ENCODE results near the gene ANKS3. TPM values are rescaled to one million over a fixed set of nuclear protein-coding genes. Genes with fewer than 3 reads are reported as not detected.

ANKS3 gene
- total RNA-seq, 5 donors from 2014 or later (not counting 1 experiment from before 2014, with no cell fraction given), result 24.2 to 37.1 (median 32.2) TPM

DNA sequence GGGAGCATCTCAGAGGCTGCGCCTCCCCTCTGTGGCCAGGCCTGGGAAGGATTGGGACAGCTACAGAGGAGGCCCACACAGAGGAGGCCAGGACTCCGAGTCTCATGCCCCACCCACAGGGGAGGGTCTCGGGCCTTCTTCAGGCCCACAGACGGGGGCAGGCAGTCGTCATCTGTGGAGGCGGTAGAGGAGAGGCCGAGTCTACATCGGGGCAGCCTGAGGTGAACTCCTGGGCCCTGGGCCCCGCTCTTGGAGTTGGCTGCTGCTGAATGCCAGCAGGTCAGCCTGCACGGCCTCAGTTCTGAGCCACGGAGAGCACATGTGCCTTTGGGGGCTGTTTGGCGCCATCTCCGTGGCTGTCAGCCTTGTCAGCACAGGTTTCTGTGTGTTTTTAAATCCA lies 48.8 kb downstream of the ANKS3 start:
- H3K36me3 Mint-ChIP-seq, result peaks cover 12% of the 10 kb centered on the region
- H3K9me3 Mint-ChIP-seq, result no peaks in the 10 kb centered on the region
- Histone ChIP-seq H3K27ac (ENCODE audit: low read length) (no peak overlapping the region), H3K9me3 (no peaks in the 10 kb centered on the region), H3K4me3 (ENCODE audit: control insufficient read depth in 1 of 2, extremely low read depth in 1 of 2, low read length in 1 of 2) (no peak overlapping the region), H3K27me3 (replicated peaks in 1 of 2; ENCODE audit: control insufficient read depth in 2 of 2, extremely low read depth in 1 of 2, insufficient read depth in 2 of 2, low read length in 1 of 2) (no peaks in the 10 kb centered on the region), H3K4me1 (ENCODE audit: control insufficient read depth in 1 of 2, extremely low read depth in 1 of 2, insufficient read depth in 2 of 2, low read length in 2 of 2) (peaks cover 0 to 24% of the 10 kb centered on the region in 2 experiments), H3K36me3 (ENCODE audit: control insufficient read depth in 2 of 2, extremely low read depth in 1 of 2, insufficient read depth in 1 of 2, low read length in 1 of 2) (peaks cover 13 to 52% of the 10 kb centered on the region in 2 donors)
- no peak overlapping the region for H3K4me3 Mint-ChIP-seq
- POLR2A ChIA-PET, result no interaction called here
- no peak overlapping the region for H3K27ac Mint-ChIP-seq
- ATAC-seq (replicated peaks in 1 of 4) (no peak), DNase-seq (no peak)
- peaks cover 2 to 8% (median 6%) of the 10 kb centered on the region in 3 donors for H3K4me1 Mint-ChIP-seq
- CTCF ChIA-PET, result no interaction called here
- 94% methylated on average over 10 of the region's 13 CpGs for WGBS (ENCODE audit: insufficient coverage)
- H3K27me3 Mint-ChIP-seq, result no peaks in the 10 kb centered on the region

DNA sequence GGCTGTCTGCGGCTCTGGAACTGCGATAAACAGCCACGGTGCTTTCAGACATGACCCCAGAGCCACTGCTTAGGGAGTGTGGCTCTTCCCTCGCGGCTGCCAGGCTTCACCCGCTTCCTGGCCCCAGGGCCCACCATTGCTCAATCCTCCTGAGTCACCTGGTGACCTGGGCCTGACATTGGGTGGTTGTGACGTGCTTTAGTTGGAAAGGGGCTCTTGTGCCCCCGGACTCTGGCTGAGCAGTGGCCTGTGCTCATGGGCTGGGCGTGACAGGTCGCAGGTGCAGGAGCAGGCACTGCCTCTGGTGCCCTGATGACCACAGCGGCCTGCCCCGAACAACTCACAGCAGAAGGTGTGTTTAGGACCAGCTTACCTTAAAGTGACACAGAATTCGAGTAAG lies 49.3 kb downstream of the ANKS3 start:
- Mint-ChIP-seq H3K27me3 (no peaks in the 10 kb centered on the region), H3K4me3 (no peak overlapping the region), H3K27ac (no peak overlapping the region), H3K4me1 (peaks cover 2 to 8% (median 6%) of the 10 kb centered on the region in 3 donors), H3K36me3 (peaks cover 12% of the 10 kb centered on the region), H3K9me3 (no peaks in the 10 kb centered on the region)
- POLR2A ChIA-PET, result no interaction called here
- H3K27ac ChIP-seq (ENCODE audit: low read length), result no peak overlapping the region
- ATAC-seq (replicated peaks in 1 of 4), result no peak
- peaks cover 0 to 24% of the 10 kb centered on the region in 2 experiments for H3K4me1 ChIP-seq (ENCODE audit: control insufficient read depth in 1 of 2, extremely low read depth in 1 of 2, insufficient read depth in 2 of 2, low read length in 2 of 2)
- CTCF ChIA-PET, result no interaction called here
- peaks cover 13 to 55% of the 10 kb centered on the region in 2 donors for H3K36me3 ChIP-seq (ENCODE audit: control insufficient read depth in 2 of 2, extremely low read depth in 1 of 2, insufficient read depth in 1 of 2, low read length in 1 of 2)
- no peak for DNase-seq
- 95% methylated on average over 13 of the region's 13 CpGs for WGBS (ENCODE audit: insufficient coverage)
- no peak overlapping the region for H3K4me3 ChIP-seq (ENCODE audit: control insufficient read depth in 1 of 2, extremely low read depth in 1 of 2, low read length in 1 of 2)
- no peaks in the 10 kb centered on the region for H3K9me3 ChIP-seq
- H3K27me3 ChIP-seq (replicated peaks in 1 of 2; ENCODE audit: control insufficient read depth in 2 of 2, extremely low read depth in 1 of 2, insufficient read depth in 2 of 2, low read length in 1 of 2), result no peaks in the 10 kb centered on the region

GRCh38 chr16:4684058-4684715 lies 49.9 kb downstream of the ANKS3 start:
- WGBS (ENCODE audit: insufficient coverage), result 96% methylated on average over 19 of the region's 23 CpGs
- ATAC-seq (replicated peaks in 1 of 4), result no peak
- H3K9me3 ChIP-seq, result no peaks in the 10 kb centered on the region
- DNase-seq, result no peak
- ChIA-PET CTCF (no interaction called here), POLR2A (no interaction called here)
- no peak overlapping the region for H3K4me3 Mint-ChIP-seq
- H3K36me3 Mint-ChIP-seq, result peaks cover 12% of the 10 kb centered on the region
- H3K9me3 Mint-ChIP-seq, result no peaks in the 10 kb centered on the region
- peaks cover 9 to 58% of the 10 kb centered on the region in 2 donors for H3K36me3 ChIP-seq (ENCODE audit: control insufficient read depth in 2 of 2, extremely low read depth in 1 of 2, insufficient read depth in 1 of 2, low read length in 1 of 2)
- H3K27ac ChIP-seq (ENCODE audit: low read length), result no peak overlapping the region
- no peak overlapping the region for H3K27ac Mint-ChIP-seq
- no peaks in the 10 kb centered on the region for H3K27me3 Mint-ChIP-seq
- no peaks in the 10 kb centered on the region for H3K27me3 ChIP-seq (replicated peaks in 1 of 2; ENCODE audit: control insufficient read depth in 2 of 2, extremely low read depth in 1 of 2, insufficient read depth in 2 of 2, low read length in 1 of 2)
- no peak overlapping the region for H3K4me3 ChIP-seq (ENCODE audit: control insufficient read depth in 1 of 2, extremely low read depth in 1 of 2, low read length in 1 of 2)
- peaks cover 0 to 24% of the 10 kb centered on the region in 2 experiments for H3K4me1 ChIP-seq (ENCODE audit: control insufficient read depth in 1 of 2, extremely low read depth in 1 of 2, insufficient read depth in 2 of 2, low read length in 2 of 2)
- peaks cover 2 to 8% (median 6%) of the 10 kb centered on the region in 3 donors for H3K4me1 Mint-ChIP-seq

DNA sequence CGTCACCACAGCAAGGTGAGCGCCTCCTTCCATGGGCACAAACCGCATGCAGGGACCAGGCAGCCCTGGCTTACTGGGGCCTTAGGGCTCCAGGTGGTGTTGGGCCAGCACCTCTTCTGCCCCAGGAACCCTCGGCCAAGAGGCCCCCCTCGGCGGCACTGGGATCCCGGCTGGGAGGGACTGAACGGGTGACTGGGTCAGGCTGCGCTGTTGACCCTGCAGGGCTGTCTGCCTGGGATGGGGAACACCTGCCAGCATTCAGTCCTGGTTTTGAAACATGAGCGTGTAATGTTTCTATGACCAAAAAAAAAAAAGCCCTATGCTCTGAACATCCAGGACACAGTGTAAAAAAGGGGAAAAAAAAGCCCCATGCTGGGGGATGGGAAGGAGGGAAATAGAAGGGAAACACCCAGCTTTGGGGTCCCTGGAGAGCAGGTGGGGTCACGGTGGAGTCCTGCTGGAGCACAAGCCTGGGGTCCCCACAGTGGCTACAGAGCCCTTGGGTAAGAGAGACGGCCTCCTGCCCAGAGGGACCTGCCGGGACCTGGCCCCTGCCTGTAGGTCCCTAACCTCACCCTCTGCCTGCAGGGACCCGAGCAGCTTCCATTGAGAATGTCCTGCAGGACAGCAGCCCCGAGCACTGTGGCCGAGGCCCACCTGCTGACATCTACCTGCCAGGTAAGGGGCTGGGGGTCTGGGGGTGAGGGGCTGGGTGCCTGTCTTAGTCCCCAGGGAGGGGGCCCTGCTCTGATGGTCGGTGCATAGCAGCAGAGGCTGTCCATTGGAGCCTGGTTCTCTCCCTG lies 50.6 kb downstream of the ANKS3 start:
- no peaks in the 10 kb centered on the region for H3K9me3 Mint-ChIP-seq
- peaks cover 12% of the 10 kb centered on the region for H3K36me3 Mint-ChIP-seq
- DNase-seq (no peak), ATAC-seq (replicated peaks in 1 of 4) (no peak)
- no peak overlapping the region for H3K27ac Mint-ChIP-seq
- Histone ChIP-seq H3K27me3 (replicated peaks in 1 of 2; ENCODE audit: control insufficient read depth in 2 of 2, extremely low read depth in 1 of 2, insufficient read depth in 2 of 2, low read length in 1 of 2) (no peaks in the 10 kb centered on the region), H3K36me3 (ENCODE audit: control insufficient read depth in 2 of 2, extremely low read depth in 1 of 2, insufficient read depth in 1 of 2, low read length in 1 of 2) (peaks cover 8 to 58% of the 10 kb centered on the region in 2 donors), H3K4me1 (ENCODE audit: control insufficient read depth in 1 of 2, extremely low read depth in 1 of 2, insufficient read depth in 2 of 2, low read length in 2 of 2) (peaks cover 0 to 24% of the 10 kb centered on the region in 2 experiments), H3K27ac (ENCODE audit: low read length) (no peak overlapping the region), H3K9me3 (no peaks in the 10 kb centered on the region), H3K4me3 (ENCODE audit: control insufficient read depth in 1 of 2, extremely low read depth in 1 of 2, low read length in 1 of 2) (no peak overlapping the region)
- H3K4me1 Mint-ChIP-seq, result peaks cover 2 to 11% (median 8%) of the 10 kb centered on the region in 3 donors
- ChIA-PET CTCF (no interaction called here), POLR2A (no interaction called here)
- H3K4me3 Mint-ChIP-seq, result no peak overlapping the region
- 96% methylated on average over 11 of the region's 17 CpGs for WGBS (ENCODE audit: insufficient coverage)
- H3K27me3 Mint-ChIP-seq, result no peaks in the 10 kb centered on the region

- H3K4me3 Mint-ChIP-seq, result no peak overlapping the region
- H3K27me3 Mint-ChIP-seq, result no peaks in the 10 kb centered on the region
- Histone ChIP-seq H3K27ac (ENCODE audit: low read length) (no peak overlapping the region), H3K4me1 (ENCODE audit: control insufficient read depth in 1 of 2, extremely low read depth in 1 of 2, insufficient read depth in 2 of 2, low read length in 2 of 2) (peaks cover 0 to 25% of the 10 kb centered on the region in 2 experiments), H3K36me3 (ENCODE audit: control insufficient read depth in 2 of 2, extremely low read depth in 1 of 2, insufficient read depth in 1 of 2, low read length in 1 of 2) (peaks cover 8 to 64% of the 10 kb centered on the region in 2 donors), H3K9me3 (no peaks in the 10 kb centered on the region), H3K27me3 (replicated peaks in 1 of 2; ENCODE audit: control insufficient read depth in 2 of 2, extremely low read depth in 1 of 2, insufficient read depth in 2 of 2, low read length in 1 of 2) (no peaks in the 10 kb centered on the region), H3K4me3 (ENCODE audit: control insufficient read depth in 1 of 2, extremely low read depth in 1 of 2, low read length in 1 of 2) (no peak overlapping the region)
- ChIA-PET POLR2A (no interaction called here), CTCF (no interaction called here)
- H3K9me3 Mint-ChIP-seq, result no peaks in the 10 kb centered on the region
- H3K36me3 Mint-ChIP-seq, result peaks cover 11% of the 10 kb centered on the region
- no peak overlapping the region for H3K27ac Mint-ChIP-seq
- ATAC-seq (replicated peaks in 1 of 4) (peak in 2 of 4 experiments; percentile 33 to 56), DNase-seq (peak in 9 of 35 experiments; percentile 23 to 46 (median 38))
- peaks cover 9 to 17% (median 11%) of the 10 kb centered on the region in 3 donors for H3K4me1 Mint-ChIP-seq
- WGBS (ENCODE audit: insufficient coverage), result 87% methylated on average over 26 of the region's 36 CpGs
Observed at GRCh38 chr16:4682616-4683254, 51.3 kb downstream of the ANKS3 start.

DNA sequence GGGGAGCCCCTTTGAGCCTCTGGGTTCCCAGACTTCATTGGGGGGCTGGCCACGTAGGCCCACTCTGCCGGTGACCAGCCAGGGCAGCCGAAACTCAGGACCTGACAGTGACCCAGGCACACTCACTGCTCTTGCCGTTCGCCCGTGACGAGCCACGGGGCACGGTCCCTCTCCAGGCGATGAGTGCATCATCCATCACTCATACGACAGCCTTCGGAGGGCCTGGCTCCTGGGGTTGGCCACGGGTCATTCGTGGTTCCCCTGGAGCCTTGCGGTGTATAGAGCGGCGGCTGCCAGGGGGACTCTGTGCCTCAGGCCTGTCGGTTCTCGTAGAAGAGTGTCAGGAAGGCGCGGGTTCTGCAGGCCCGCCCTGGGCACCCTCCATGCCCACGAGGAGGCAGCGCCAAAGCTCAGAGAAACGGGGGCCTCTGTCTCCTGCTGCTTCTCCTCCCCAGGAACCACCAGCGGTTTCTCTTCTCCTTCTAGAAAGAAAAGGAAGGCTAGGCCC lies 51.9 kb downstream of the ANKS3 start:
- H3K27me3 Mint-ChIP-seq, result no peaks in the 10 kb centered on the region
- H3K4me1 Mint-ChIP-seq, result peaks cover 9 to 20% (median 12%) of the 10 kb centered on the region in 3 donors
- DNase-seq (no peak), ATAC-seq (replicated peaks in 1 of 4) (no peak)
- Histone ChIP-seq H3K4me3 (ENCODE audit: control insufficient read depth in 1 of 2, extremely low read depth in 1 of 2, low read length in 1 of 2) (no peak overlapping the region), H3K27me3 (replicated peaks in 1 of 2; ENCODE audit: control insufficient read depth in 2 of 2, extremely low read depth in 1 of 2, insufficient read depth in 2 of 2, low read length in 1 of 2) (no peaks in the 10 kb centered on the region), H3K36me3 (ENCODE audit: control insufficient read depth in 2 of 2, extremely low read depth in 1 of 2, insufficient read depth in 1 of 2, low read length in 1 of 2) (peaks cover 8 to 67% of the 10 kb centered on the region in 2 donors), H3K27ac (ENCODE audit: low read length) (no peak overlapping the region), H3K9me3 (no peaks in the 10 kb centered on the region), H3K4me1 (ENCODE audit: control insufficient read depth in 1 of 2, extremely low read depth in 1 of 2, insufficient read depth in 2 of 2, low read length in 2 of 2) (peaks cover 0 to 31% of the 10 kb centered on the region in 2 experiments)
- peak overlapping the region in 1 of 3 donors; percentile 23 for H3K4me3 Mint-ChIP-seq
- H3K9me3 Mint-ChIP-seq, result no peaks in the 10 kb centered on the region
- POLR2A ChIA-PET, result no interaction called here
- CTCF ChIA-PET, result no interaction called here
- H3K36me3 Mint-ChIP-seq, result peaks cover 8% of the 10 kb centered on the region
- WGBS (ENCODE audit: insufficient coverage), result 96% methylated on average over 25 of the region's 26 CpGs
- no peak overlapping the region for H3K27ac Mint-ChIP-seq
